Suprapubic skin (tissue), 4 donors: ENCODE results near the gene LRRC73. TPM values are rescaled to one million over a fixed set of nuclear protein-coding genes. Genes with fewer than 3 reads are reported as not detected.

Experiments
- DNase-seq, 2 donors: peaks; one replicate each; pipeline ENCODE4 v3.0.0-alpha.2; 2019; ENCODE audit warnings: low spot score in 2 of 2
- H3K27ac ChIP-seq: fragments of 200-600 bp; sonication (generic); one replicate; pipeline ENCODE4 v1.5.1; 2019
- H3K27me3 ChIP-seq: fragments of 200-600 bp; sonication (generic); one replicate; pipeline ENCODE4 v1.5.1; 2019
- H3K36me3 ChIP-seq: fragments of 200-600 bp; sonication (generic); one replicate; pipeline ENCODE4 v1.5.1; 2019
- H3K4me1 ChIP-seq: fragments of 200-600 bp; sonication (generic); one replicate; pipeline ENCODE4 v1.5.1; 2019
- H3K4me3 ChIP-seq: fragments of 200-600 bp; sonication (generic); one replicate; pipeline ENCODE4 v1.5.1; 2019; ENCODE audit warnings: mild to moderate bottlenecking
- H3K9me3 ChIP-seq: fragments of 200-600 bp; sonication (generic); one replicate; pipeline ENCODE4 v1.5.1; 2019
- EP300 ChIP-seq: sonication (generic); formaldehyde crosslinking; IDR thresholded peaks from one replicate; pipeline ENCODE4 v1.6.1; 2017; ENCODE audit warnings: antibody characterized with exemption
- POLR2A ChIP-seq, 2 donors: fragments of 450-650 bp; IDR thresholded peaks; one replicate each; pipeline ENCODE4 v1.6.1; 2017; ENCODE audit warnings: antibody characterized with exemption in 2 of 2, mild to moderate bottlenecking in 2 of 2, moderate library complexity in 2 of 2
- POLR2AphosphoS5 ChIP-seq, 3 donors: sonication (generic); formaldehyde crosslinking; IDR thresholded peaks; one replicate each; pipeline ENCODE4 v1.6.1; 2017; ENCODE audit warnings: antibody characterized with exemption in 3 of 3
- WGBS: methylation state at CpG from one replicate; pipeline ENCODE4 v1.1.5; 2018; 5-methylcytosine and 5-hydroxymethylcytosine counted together
- total RNA-seq, 4 donors: library from RNA; depleted of rRNA; stranded (reverse); fragments of >200 nt; gene quantifications; one replicate each; pipeline ENCODE4 v1.1.0, GENCODE V29; 2016
- TF ChIP-seq, protein P1 (sequence below), 2 donors: fragments of 200-600 bp in 1 of 2; fragments of 450-650 bp in 1 of 2; sonication (generic) in 1 of 2; IDR thresholded peaks; one replicate each; pipeline ENCODE4 v1.5.1; 2016 to 2019; ENCODE audit warnings: antibody characterized with exemption in 2 of 2, mild to moderate bottlenecking in 1 of 2, moderate library complexity in 1 of 2

LRRC73 gene
- total RNA-seq, 4 donors from 2014 or later: 0.34 to 0.42 TPM; not detected in 2

DNA sequence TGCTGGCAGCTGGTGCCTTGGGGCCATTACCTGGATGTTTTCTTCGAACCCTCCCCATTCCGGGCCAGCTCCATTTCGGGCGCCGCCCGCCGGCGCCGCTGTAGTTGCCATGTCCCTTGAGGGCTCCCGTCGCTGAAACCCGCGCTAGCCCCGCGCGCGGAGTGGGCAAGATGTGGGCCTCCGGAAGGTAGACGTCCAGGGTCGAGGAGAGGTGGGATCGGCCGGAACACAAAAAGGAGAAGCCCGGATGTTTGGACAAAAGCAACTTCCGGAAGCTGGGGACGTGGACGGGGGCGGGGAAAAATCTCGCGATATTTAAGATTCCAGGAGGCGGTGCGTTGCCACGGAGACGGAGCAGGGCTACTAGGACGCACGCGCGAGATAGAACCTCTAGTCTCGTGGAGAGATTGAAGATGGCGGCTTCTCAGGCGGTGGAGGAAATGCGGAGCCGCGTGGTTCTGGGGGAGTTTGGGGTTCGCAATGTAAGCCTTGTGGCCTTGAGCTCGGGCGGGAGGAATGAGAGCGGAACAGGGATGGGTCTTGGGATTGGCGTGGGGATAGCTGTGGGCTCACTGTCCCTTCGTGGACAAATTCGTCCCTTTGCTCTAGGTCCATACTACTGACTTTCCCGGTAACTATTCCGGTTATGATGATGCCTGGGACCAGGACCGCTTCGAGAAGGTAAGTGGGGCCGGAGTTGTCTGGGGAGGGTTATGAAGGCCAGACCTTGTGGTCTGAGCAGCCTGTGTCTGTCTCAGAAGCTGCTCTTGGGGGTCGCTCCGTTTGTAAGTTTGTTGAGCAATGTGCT is 6.8 kb upstream of the LRRC73 start, which contains the start of the genes POLR1C and YIPF3:
POLR1C (plus strand) TSS at position 393 of the 808 bp plus-strand sequence; CDS start at position 414, 21 bp downstream.
YIPF3 (minus strand) TSS at position 230 of the 808 bp plus-strand sequence; CDS start at position 111, 119 bp downstream.
- DNase-seq: peak; percentile 98 to 99
- Histone ChIP-seq H3K9me3 (no peaks in the 10 kb centered on the region), H3K36me3 (peaks cover 62% of the 10 kb centered on the region), H3K4me3 (peak within 1 kb of the TSS; percentile 93), H3K4me1 (peaks cover 47% of the 10 kb centered on the region), H3K27me3 (no peaks in the 10 kb centered on the region), H3K27ac (peak within 1 kb of the TSS; percentile 77)
- WGBS: under 1% methylated on average over 52 of the region's 57 CpGs
- no peak for TF ChIP-seq EP300
- peak in 1 of 2 donors; percentile 26 for TF ChIP-seq POLR2A (IDR thresholded peaks at IDR 0.05)
- peak in 1 of 3 donors; percentile 78 for TF ChIP-seq POLR2AphosphoS5 (IDR thresholded peaks at IDR 0.05)
- TF ChIP-seq, protein P1, sequence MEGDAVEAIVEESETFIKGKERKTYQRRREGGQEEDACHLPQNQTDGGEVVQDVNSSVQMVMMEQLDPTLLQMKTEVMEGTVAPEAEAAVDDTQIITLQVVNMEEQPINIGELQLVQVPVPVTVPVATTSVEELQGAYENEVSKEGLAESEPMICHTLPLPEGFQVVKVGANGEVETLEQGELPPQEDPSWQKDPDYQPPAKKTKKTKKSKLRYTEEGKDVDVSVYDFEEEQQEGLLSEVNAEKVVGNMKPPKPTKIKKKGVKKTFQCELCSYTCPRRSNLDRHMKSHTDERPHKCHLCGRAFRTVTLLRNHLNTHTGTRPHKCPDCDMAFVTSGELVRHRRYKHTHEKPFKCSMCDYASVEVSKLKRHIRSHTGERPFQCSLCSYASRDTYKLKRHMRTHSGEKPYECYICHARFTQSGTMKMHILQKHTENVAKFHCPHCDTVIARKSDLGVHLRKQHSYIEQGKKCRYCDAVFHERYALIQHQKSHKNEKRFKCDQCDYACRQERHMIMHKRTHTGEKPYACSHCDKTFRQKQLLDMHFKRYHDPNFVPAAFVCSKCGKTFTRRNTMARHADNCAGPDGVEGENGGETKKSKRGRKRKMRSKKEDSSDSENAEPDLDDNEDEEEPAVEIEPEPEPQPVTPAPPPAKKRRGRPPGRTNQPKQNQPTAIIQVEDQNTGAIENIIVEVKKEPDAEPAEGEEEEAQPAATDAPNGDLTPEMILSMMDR (IDR thresholded peaks at IDR 0.05): no peak

- Histone ChIP-seq H3K4me1 (peaks cover 47% of the 10 kb centered on the region), H3K9me3 (no peaks in the 10 kb centered on the region), H3K4me3 (peak overlapping the region; percentile 93), H3K36me3 (peaks cover 62% of the 10 kb centered on the region), H3K27me3 (no peaks in the 10 kb centered on the region), H3K27ac (peak overlapping the region; percentile 77)
- WGBS: 3% methylated on average over 10 of the region's 10 CpGs
- no peak for DNase-seq
- TF ChIP-seq POLR2AphosphoS5 (IDR thresholded peaks at IDR 0.05) (no peak), POLR2A (IDR thresholded peaks at IDR 0.05) (no peak), EP300 (no peak)
- TF ChIP-seq, protein P1 (IDR thresholded peaks at IDR 0.05): no peak
Measured at GRCh38 chr6:43516367-43516696, 6.2 kb upstream of the LRRC73 start.

- 65% methylated on average over 9 of the region's 9 CpGs for WGBS
- DNase-seq: no peak
- Histone ChIP-seq H3K27me3 (no peaks in the 10 kb centered on the region), H3K9me3 (no peaks in the 10 kb centered on the region), H3K4me1 (peaks cover 52% of the 10 kb centered on the region), H3K27ac (peak overlapping the region; percentile 77), H3K36me3 (peaks cover 61% of the 10 kb centered on the region), H3K4me3 (peak overlapping the region; percentile 93)
- TF ChIP-seq POLR2A (IDR thresholded peaks at IDR 0.05) (no peak), POLR2AphosphoS5 (IDR thresholded peaks at IDR 0.05) (no peak), EP300 (no peak)
- TF ChIP-seq, protein P1 (IDR thresholded peaks at IDR 0.05): no peak
Measured at GRCh38 chr6:43515808-43516207, 5.7 kb upstream of the LRRC73 start.

DNA sequence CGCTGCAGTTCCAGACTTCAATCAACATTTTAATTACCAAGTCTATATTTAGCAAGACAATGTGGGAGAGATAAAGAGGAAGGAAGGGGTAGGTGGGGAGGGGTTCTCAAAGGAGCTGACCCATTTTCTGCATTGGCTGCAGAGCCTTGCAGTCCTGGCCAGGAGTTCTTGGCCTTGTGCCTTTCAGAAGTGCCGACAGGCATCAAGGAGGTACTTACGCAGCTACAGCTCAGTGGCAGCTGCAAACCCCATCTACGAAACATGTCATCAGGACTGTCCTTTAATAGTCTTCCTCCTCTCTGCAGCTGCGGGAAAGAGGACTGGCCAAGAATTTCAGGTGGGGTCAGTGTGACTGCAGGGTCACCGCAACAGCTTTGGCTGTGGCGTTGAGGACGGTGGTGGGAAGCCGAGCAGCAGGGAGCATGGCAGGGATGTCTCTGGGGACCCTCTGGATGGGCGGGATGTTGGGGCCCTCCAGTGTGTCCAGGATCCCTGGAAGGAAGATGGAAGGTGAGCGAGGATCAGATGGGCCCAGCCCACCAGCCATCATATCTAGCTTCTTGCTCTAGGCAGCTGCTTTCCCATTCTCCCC is 1.8 kb upstream of the LRRC73 start:
- Histone ChIP-seq H3K4me1 (peaks cover 54% of the 10 kb centered on the region), H3K4me3 (no peak overlapping the region), H3K9me3 (no peaks in the 10 kb centered on the region), H3K36me3 (peaks cover 44% of the 10 kb centered on the region), H3K27me3 (no peaks in the 10 kb centered on the region), H3K27ac (no peak overlapping the region)
- DNase-seq: no peak
- no peak for TF ChIP-seq POLR2AphosphoS5 (IDR thresholded peaks at IDR 0.05)
- TF ChIP-seq, protein P1 (IDR thresholded peaks at IDR 0.05): no peak
- 84% methylated on average over 11 of the region's 11 CpGs for WGBS

GRCh38 chr6:43510827-43511163 is 649 bp upstream of the LRRC73 start:
- Histone ChIP-seq H3K4me3 (peak overlapping the region; percentile 94), H3K9me3 (no peaks in the 10 kb centered on the region), H3K36me3 (peaks cover 44% of the 10 kb centered on the region), H3K27ac (peak overlapping the region; percentile 6), H3K27me3 (no peaks in the 10 kb centered on the region), H3K4me1 (peaks cover 52% of the 10 kb centered on the region)
- TF ChIP-seq POLR2A (IDR thresholded peaks at IDR 0.05) (no peak), POLR2AphosphoS5 (IDR thresholded peaks at IDR 0.05) (no peak), EP300 (no peak)
- TF ChIP-seq, protein P1 (IDR thresholded peaks at IDR 0.05): no peak
- 76% methylated on average over 8 of the region's 10 CpGs for WGBS
- DNase-seq: no peak
